Ecto neural progenitor cell (in vitro differentiated cells): Measurements from ENCODE around the gene MPZL2.

ENCODE experiments used
- DNase-seq: peaks from one replicate; pipeline ENCODE4 v3.0.0-alpha.2; 2018; ENCODE audit warnings: low spot score

Gene MPZL2

DNA sequence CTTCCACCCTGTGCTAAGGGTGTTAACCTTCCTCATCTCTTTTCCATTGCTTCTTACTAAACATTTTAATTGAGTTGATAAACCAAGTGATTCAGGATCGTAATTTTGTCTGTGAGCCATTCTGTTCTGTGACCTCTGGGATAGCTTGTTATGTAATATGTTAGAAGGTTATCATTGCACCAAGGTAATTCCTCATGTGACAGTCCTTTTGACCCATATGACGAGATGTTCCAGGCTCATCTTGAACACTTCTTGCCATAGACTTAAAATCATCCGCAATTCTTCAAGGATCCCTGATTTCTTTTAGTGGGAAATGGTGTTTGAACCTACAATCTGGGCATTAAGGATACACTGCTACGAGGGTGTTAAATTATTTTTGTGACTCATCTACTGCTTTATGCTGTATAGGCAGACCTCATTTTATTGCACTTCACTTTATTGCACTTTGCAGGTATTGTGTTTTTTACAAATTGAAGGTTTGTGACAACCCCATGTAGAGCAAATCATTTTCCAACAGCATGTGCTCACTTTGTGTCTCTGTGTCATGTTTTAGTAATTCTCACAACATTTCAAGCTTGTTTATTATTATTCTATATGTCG is 19.0 kb upstream of the MPZL2 start:
- no peak for DNase-seq

DNA sequence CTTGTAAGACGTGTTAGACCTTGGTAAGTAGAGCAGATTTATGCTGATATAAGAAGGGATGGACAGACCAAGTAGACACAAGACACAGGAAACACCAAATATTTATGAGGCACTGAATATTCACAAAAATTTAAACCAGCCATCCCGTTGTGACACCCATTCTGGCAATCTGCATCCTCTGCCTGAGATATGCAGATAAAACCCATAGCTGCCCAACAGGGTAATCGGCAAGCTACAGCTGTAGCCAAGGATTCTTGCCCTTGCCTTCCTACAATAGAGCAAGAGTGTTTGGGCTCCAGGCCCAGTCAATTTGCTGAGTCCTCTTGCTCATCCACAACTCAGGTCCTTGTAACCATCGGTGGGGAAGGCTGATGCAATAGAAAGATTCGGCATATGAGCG is 18.5 kb upstream of the MPZL2 start:
- DNase-seq = no peak

DNA sequence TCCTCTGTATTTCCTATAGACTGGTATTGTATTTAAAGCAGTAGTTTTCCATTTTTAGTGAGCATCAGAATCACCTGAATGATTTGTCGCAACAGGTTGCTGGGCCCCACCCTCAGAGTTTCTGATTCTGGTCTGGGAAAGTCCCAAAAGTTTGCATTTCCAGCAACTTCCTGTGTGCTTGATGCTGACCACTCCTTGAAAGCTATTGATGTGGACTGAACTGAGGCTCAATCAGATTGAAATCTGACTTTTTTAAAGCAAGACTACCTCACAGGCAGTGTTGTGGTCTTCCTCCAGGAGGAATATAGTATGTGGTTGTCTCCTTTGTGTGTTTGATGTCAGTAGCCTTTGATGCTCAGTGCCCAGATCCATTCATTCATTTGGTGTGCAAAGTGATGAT is 17.2 kb upstream of the MPZL2 start:
- DNase-seq = no peak

DNA sequence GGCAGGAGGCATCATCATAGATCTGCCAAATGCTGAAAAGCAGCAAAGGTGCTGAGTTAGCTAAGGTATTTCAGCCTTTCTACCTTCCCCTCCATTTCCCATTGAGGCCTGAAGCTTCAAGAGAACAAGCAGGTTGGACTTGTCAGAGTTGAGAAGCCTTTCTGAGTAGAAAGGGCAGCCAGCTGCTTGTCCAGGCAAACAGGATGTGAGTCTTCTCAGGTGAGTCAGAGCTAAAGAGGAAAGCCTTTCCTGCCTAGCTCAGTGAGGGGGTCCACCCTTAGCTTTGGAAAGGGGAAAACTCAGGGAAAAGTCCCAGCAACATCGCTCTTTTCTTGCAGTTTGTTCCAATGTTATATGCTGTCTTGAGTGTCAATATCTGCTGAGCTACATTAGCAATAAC is 13.2 kb upstream of the MPZL2 start:
- no peak for DNase-seq

DNA sequence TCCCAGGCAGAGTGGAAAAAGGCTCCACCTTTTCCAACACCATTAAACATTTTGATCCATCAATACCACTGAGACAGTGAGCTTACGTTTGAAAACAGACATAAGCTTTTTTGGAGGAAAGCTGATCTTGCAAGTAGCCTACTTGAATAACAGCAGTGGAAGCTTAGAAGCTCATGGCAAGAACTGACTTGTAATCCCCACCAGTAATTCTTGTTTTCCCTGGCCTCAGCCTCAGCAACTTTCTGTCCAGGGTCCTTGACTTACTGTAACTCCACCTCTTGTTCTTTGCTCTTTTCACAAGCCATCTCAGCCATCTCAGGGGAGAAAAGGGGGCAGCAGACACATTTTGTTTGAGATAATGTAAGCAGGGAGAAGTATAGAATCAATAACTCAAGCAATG is 12.3 kb upstream of the MPZL2 start:
- no peak for DNase-seq

DNA sequence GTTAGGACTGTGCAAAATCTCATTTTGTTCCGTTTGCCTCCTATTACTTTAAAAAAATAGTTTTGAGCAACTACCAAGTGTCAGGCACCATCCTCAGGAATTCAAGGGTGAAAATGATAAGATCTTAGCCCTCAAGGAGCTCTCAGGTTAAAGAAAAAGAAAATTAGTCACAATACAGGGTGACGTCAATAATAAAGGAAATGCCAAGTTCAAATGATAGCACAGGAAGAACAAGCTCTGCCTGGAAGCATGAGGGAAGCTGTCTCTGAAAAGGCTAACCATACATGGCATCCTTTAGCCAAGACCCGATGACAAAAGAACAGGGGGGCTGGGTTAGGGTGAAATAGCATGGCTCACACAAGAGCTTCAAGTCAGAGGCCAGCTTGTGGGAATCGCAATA is 11.1 kb upstream of the MPZL2 start:
- no peak for DNase-seq

DNA sequence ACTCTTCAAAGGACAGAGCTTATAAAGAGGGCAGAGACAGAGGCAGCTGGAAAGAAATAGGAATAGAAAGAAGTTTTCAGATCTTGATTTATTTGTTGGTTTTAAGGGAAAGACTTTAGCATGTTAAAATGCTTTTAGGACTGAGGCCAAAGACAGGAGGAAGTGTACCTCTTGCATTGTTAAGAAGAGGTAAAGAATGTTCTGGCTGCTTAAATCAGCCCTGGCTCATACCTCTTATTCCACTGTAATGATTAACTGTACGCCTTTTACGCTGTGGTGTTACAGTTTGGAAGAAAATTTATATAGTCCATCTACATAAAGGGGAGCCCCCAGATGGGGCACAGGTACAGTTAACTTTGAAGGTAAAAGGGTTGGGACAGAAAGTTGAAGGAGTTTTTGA is 10.1 kb upstream of the MPZL2 start:
- no peak for DNase-seq

DNA sequence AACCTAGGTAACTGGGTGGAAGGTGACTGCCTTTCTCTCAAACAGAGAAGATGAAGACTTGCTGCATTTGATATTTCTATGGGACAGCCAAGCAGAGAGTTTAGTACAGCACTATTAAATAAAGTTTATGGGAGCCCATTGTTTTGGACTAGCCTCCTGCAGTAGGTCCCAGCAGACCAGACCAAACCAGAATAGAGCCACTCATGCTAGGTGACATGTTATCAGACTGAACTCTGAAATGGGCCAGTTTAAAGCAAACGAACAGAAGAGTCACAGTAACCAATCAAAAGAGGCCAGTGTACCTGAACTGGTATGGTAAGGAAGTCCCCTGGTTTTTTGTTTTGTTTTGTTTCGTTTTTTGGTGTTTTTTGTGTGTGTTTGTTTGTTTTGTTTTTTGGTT is 7.9 kb upstream of the MPZL2 start:
- no peak for DNase-seq

DNA sequence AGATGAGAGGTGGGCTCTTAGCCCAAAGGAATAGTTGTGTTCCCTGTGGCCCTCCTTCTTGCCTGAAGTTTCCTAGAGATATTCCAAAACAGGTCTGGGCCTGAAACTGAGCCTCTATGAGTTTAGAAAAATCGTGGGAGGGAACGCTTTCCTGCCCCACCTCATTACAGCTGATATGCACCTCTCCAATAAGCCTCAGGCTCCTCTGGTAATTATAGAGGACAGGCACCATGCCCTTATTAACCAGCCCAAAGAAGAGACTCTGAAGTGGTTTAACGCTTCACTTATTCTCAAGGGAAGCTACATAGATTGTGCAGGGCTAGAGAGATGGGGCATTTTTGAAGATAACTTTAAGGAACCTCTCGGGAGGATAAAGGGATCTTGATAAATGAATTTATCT is 3.4 kb upstream of the MPZL2 start:
- no peak for DNase-seq

DNA sequence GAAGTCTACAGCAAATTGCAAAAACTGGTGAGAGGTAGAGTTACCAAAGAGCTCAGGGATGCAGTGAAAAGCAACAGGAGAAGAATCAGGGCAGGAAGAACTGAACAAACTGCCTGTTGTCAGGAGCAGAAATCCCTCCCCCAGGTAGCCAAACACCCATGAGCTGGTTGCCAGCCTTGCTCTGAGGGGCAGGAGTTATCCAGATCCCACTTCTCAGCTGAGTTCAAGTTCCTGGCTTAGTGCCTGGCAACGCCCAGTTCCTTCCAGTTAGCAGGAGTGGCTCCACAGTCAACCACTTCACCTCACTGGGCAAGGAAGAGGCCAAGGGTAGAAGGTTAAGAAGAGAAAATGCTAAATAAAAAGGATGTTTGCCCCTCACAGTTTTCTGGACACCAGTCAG is 1.9 kb upstream of the MPZL2 start:
- no peak for DNase-seq

DNA sequence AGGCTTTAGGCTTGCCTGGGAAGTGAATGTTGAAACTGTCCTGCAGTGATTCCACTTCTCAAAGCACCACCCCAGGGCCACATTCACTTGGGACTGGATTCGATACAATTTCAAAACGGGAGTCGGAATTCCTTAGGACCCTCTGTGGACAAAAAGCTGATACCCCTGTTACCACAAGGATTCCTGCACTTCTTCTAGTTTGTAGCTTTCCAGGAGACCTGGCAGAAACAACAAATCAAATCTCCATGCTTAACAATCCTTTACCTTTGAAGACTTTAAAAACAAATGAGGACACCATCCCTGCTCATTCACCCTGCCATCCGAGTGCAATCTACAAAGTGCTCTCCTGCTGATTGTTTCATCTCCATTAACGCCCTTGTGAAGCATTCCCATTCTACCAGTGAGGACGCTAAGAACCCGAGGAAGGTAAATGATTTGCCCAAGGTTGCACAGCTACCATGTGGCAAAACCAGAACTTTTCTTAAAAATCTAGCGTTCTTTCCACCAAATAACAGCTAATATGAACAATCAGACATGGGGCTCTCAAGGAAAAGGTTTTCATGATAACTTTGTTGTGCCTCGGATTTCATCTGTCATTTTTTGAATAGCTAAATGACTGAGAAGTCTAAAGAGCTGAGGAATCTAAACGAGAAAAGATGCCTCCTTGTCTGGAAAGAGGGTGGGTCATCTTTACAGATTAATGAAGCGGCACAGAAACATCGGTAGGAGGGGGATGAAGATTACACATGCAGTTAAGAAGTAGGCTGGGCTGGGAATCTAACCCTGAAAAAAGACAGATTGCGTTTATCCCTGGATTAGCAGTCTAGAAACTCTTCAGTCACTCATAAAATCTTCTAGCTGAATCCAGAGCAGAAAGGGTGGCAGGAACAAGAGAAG is 720 bp upstream of the MPZL2 start:
- DNase-seq = no peak

DNA sequence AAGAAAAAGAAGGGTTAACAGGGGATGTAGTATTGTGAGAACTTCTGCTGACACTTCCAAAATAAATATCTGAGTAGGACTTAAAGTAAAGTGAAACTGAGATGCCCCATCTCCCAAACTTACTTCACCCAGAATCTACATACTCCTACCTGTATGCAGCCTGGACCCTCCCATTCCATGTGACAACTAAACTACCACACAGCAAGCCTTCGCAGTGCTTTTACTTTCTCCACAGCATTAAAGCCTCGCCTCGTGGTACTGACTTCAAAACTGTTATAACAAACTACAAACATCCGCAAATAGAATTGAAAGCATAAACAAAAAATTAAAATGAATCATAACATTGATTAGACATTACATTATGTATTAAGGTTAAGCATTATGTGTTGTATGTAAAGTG is 985 bp downstream of the MPZL2 start:
- no peak for DNase-seq

DNA sequence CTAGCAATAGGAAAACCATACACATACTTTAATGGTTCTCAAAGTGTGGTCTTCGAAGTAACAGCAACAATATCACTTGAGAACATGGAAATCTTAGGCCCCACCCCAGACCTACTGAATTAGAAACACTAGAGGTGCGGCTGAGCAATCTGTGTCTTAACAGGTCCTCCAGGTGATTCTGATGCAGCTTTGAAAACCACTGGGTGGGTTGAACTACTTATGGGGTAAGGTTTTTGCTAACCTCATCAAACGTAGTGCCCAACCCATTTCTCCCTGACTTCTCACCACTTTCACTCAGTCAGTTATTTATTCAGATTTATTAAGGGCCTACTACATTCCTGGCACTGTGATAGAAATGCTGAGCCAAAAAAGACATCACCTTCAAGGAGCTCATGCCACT is 3.7 kb downstream of the MPZL2 start:
- DNase-seq = no peak

DNA sequence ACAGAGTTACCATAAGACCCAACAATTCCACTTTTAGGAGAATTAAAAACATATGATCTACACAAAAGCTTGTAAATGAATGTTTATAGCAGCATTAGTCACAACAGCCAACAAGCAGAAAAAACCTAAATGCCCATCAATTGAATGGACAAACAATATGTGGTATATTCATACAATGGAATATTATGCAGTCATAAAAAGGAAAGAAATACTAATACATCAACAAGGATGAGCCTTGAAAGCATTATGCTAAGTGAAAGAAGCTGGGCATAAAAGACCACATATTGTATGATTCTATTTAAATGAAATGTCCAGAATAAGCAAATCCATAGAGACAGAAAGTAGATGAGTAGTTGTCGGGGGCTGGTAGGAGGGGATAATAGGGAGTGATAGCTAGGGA is 5.0 kb downstream of the MPZL2 start:
- DNase-seq = no peak

DNA sequence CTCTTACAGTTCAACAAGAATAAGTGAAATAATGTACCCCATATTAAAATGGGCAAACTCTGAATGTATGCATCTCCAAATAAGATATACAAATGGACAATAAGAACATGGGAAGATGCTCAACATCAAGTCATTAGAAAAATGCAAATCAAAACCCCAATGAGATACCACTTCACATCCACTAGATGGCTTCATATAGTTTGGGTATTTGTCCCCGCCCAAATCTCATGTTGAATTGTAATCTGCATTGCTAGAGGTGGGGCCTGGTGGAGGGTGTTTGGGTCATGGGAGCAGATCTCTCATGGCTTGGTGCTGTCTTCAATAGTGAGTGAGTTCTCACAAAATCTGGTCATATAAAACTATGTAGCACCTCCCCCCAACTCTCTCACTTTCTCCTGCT is 5.7 kb downstream of the MPZL2 start:
- DNase-seq = no peak

DNA sequence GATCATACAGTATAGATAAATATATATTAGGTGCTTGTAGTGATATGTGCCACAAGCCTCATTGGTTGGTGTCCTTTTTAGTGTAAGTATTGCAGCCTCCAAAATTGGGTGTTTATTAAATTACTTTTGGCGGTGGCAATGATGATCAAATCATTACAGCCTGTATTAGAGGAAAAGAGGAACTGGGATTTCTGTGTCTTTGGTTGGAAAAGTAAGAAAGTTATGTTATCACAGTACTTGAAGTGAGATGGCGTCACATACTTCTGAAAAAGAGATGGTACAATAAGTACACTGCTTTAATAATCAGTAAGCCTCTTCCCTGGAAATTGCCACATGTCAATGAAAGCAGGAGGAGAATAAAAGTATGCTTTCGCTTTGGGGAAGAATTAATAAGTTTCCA is 11.4 kb downstream of the MPZL2 start:
- no peak for DNase-seq

DNA sequence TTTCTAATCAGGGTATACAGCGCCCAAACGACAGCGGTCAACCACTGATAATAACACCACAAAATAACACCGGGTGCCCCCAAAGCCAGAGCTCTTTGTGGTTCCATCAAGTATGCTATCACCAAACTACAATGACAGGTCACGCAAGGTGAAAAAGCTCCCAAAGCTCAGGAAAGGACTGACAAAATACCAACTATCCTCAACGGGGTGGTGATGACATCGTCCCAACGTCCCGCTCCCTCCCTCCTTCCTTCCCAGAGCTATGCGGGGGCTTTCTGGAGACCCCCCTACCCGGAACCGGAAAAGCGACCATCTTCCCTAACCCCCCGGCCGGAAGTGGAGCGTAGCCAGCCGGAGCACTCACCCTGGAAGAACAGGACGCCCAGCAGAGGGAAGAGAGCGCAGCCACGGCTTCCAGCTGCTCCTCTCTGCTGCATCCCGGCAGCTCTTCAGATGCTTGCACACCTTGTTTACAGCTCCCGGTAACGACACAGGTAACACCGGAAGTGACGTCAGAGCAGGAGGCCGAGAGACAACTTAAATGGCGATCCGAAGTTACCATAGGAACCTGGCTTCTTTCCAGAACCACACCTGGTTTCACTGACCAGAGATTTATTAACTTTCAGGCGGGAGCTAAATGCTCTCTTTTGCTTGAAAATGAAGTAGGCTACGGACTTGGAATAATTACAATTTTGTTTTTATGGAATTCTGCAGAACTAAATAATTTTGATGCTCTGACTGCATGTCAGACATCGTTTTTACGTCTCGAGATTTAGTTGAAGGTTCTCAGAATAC is 12.0 kb downstream of the MPZL2 start, which contains the start of gene MPZL3:
Gene MPZL3 (minus strand): TSS at position 508 of the 795 bp plus-strand sequence. CDS start 71 bp downstream, at position 437.
- peak; percentile 89 for DNase-seq

DNA sequence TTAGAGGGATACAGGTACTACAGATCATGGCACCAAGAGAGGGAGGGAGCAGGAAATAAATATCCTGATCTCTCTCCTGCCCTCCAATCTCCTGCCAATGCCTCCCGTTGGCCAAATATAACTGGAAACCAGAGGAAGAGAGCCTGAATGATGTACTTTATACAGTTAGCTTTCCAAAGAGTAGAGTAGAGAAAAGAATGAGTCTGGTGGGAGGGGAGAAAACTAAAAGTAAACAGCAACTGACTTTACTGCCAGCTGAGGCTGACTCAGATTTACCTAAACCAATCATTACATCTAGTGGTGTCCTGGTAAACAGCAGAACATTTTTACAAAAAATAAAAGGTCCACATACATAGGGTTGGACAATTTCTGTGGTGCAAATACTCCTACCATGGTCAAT is 17.1 kb downstream of the MPZL2 start:
- DNase-seq = no peak

DNA sequence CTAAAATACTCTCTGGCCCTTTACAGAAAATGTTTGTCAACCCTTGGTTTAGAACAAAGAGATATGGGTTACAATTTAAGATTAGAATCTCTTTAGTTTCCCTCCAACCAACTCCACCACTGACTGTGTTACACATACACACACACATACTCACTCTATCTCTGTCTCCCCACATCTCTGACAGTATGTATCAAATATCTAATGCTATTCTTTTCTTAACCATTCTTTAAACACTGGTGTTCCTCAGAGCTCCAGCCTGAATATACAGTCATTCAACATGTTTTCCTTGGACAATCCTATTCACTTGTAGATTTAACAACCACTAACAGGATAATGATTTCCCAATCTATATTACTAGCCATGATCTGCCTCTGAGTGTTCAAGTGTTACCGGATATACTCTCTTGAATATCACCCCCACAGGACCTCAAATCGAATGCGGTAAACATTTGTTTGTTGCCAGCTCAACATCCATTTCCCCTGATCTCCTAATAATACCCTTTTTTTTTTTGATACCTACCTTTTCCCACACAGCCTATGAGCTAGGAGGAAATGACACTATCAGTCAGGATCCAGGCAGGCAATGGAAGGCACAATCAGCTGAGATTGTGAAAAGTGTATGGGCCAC is 18.0 kb downstream of the MPZL2 start:
- no peak for DNase-seq

DNA sequence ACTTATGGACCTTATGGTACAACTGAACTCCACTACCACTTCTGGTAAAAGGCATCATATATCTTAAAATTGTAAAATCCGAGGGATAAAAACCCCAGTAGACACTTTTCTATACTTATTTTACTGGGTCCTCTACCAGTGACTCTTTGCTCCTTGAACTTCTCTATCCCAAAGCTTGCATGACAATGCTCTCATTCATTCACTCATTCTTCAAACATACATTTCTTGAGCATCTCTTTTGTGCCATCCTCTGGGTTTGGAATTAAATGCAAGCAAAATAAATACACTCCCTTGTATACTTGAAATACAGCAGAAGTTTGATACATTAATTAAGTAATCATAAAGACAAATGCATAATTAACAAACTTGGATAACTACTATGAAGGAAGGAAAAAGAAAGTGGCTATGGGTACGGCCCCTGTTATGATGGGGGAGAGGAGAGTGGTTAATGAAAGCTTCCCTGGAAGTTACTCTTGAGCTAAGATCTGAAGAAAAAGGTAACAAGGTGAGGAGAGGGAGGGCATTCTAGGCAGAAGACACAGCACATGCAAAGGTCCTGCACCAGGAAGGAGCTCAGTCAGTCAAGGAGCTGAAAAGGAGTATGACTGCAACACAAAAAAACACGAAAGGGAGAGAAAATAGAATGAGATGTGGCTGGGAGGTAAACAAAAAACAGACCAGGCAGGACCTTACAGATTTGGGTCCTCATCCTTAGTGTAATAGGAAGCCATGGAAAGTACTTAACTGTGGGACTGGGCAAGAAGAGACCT is 19.9 kb downstream of the MPZL2 start:
- no peak for DNase-seq

DNA sequence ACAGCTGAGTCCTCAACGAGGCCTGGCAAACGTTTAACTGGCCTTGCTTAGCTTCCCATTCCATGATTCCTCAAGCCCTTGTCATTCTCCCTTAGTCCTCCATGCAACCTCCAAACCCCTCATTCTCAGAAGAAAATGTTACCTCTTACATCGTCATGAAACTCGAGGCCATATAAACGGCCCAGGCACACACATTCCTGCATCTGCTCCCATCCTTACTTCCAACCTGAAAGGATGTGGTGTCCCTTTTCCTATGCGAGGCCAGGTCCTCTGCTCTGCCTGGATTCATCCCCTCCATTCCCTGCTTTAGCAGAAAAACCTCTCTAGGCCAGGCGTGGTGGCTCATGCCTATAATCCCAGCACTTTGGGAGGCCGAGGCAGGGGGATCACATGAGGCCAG is 20.9 kb downstream of the MPZL2 start:
- no peak for DNase-seq

DNA sequence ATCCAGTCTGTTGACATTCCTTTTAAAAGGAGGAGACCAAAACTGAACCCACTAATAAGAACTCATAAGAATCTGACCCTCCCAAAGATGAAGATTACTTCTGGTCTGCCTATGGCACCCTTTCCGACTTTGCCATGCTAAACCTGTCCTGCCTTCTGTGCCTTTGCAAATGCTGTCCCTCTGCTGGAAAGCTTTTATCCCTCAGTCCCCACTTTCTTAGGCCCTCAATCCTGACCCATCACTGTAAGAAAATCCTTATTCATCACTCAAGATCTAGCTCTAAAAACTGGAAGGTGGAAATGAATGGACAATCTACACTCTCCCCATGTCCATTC is 22.4 kb downstream of the MPZL2 start:
- no peak for DNase-seq
